VCaP (cell line): ENCODE data around the gene ULK3.
A peak's percentile ranks its signal among the peaks of the same experiment; 100 is the strongest.

Experiments
- H3K27ac ChIP-seq: fragments of 450-650 bp; 2 replicates; pipeline ENCODE4 v1.5.1; 2017
- CTCF ChIP-seq: fragments of 450-650 bp; conservative IDR thresholded peaks from 2 replicates; pipeline ENCODE4 v1.5.1; 2017; ENCODE audit warnings: mild to moderate bottlenecking, moderate library complexity

Gene ULK3

GRCh38 chr15:74786551-74787165 lies 56.3 kb downstream of the ULK3 start:
- TF ChIP-seq CTCF, result no peak
- H3K27ac ChIP-seq, result peak overlapping the region; percentile 52; the same call in 1 of the 2 replicates
